Right ventricle myocardium superior (tissue), 1 donor: ENCODE results near the gene WDR90. TPM values are rescaled to one million over a fixed set of nuclear protein-coding genes. Genes with fewer than 3 reads are reported as not detected.

Source experiments
- ATAC-seq: fragments of 200-7000 bp; cut with Tn5 transposase; one replicate; pipeline ENCODE4 v1.9.1; 2020; ENCODE audit warnings: mild to moderate bottlenecking; ENCODE audit not compliant: poor library complexity
- DNase-seq: peaks from one replicate; pipeline ENCODE4 v3.0.0-alpha.2; 2020
- intact Hi-C: fragments of 100-400 bp; cut with DNase I; formaldehyde crosslinking; loops from one replicate; pipeline ENCODE4 v1.11.2; 2022
- long read RNA-seq: library from polyadenylated mRNA; unstranded; transcript quantifications from one replicate; pipeline ENCODE4 v2.0.0, GENCODE V29; 2021
- total RNA-seq: library from RNA; stranded (reverse); fragmentation: NEBNext Ultra II Directional; extraction: Animal tissue kit (Norgen Biotek cat#: 25700); gene quantifications from one replicate; pipeline ENCODE4 v1.2.1, GENCODE V29; 2021
- donor health status: DM: no; HTN: yes; CAD: no; lungs with severe emphysema.

The WDR90 gene
- 10.8 TPM for total RNA-seq
- long read RNA-seq, partial matches to known transcripts: 1 of 2 reads
- long read RNA-seq, other reads (novel, unspliced or antisense): 0 of 2 reads

GRCh38 chr16:648781-649589 lies at the start of gene WDR90:
WDR90 (plus strand) TSS chr16:649365; CDS start chr16:649417, 52 bp downstream.
- intact Hi-C loops: no loop called here
- ATAC-seq: peak; percentile 87
- peak; percentile 97 for DNase-seq

DNA sequence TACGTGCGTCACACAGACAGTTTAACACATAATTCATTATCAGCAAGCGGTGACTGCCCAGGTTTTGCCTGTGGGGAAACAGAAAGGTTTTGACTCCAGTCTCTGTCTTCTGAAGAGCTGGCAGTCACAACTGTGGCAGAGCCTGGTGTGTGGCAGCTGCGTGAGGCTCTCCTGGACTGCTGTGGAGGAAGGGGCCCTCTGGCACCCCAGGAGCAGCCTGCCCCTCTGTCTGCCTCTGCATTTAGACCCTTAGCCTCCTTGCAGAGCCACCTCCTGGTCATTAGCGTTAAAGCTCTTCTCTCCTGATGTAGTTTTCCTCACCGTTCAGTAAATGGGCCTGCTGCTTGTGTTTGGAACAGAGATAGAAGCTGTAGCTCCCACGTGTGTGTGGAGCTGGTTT lies 48.4 kb upstream of the WDR90 start:
- intact Hi-C loops: no loop called here
- ATAC-seq (no peak), DNase-seq (no peak)

DNA sequence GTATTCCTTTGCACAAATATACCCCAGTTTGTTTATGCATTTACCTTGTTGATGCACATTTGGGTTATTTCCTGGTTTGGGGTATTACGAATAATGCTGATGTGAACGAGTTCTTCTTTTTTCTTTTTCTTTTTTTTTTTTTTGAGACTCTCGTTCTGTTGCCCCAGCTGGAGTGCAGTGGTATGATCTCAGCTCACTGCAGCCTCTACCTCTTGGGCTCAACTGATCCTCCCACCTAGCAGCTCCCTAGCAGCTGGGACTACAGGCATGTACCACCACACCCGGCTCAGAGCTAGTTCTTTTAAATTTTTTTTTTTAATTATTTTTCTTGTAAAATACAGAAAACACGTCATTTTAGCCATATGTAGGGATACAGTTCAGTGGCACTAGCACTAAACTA lies 45.2 kb upstream of the WDR90 start:
- no peak for ATAC-seq
- DNase-seq: no peak
- intact Hi-C loops: no loop called here

- intact Hi-C loops: no loop called here
- DNase-seq: no peak
- no peak for ATAC-seq
Measured at GRCh38 chr16:606656-607307, 42.4 kb upstream of the WDR90 start.

DNA sequence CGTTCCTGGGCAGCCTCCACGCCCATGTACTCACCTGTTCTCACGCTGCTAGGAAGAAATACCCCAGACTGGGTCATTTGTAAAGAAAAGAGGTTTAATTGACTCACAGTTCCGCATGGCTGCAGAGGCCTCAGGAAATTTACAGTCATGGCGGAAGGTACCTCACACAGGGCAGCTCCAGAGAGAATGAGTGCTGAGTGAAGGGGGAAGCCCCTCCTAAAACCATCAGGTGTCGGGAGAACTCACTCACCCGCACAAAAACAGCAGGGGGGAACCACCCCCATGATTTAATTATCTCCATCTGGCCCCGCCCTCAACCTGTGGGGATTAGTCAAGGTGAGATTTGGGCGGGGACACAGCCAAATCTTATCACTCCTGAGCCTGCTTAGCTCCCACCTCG lies 41.1 kb upstream of the WDR90 start:
- intact Hi-C loops: no loop called here
- no peak for ATAC-seq
- DNase-seq: no peak

DNA sequence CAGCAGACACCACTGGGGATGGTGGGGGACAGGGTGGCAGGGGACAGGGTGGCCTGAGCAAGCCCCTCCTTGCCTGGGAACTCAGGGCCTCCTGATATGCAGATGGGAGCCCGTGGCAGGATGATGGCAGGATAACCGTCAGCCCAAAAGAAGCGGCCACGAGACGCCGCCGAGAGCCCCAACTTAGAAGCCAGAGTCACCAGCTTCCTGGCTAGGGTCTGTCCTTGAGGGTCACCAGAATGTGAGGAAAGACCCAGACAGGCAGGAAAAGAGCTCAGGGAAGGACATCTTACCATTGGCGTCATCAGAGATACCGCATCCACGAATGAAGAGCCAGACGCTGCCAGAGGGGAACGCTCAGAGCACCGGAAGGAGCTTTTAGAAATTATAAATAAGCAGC lies 39.8 kb upstream of the WDR90 start:
- no peak for ATAC-seq
- intact Hi-C loops: no loop called here
- DNase-seq: no peak

GRCh38 chr16:609984-610383 lies 39.2 kb upstream of the WDR90 start:
- DNase-seq (no peak), ATAC-seq (no peak)
- intact Hi-C loops: no loop called here

- no peak for DNase-seq
- ATAC-seq: peak; percentile 65
- intact Hi-C loops: no loop called here
Measured at GRCh38 chr16:610513-611381, 38.4 kb upstream of the WDR90 start.

GRCh38 chr16:615122-615521 lies 34.0 kb upstream of the WDR90 start:
- ATAC-seq (no peak), DNase-seq (no peak)
- intact Hi-C loops: no loop called here

- DNase-seq (no peak), ATAC-seq (no peak)
- intact Hi-C loops: no loop called here
Measured at GRCh38 chr16:616733-617586, 32.2 kb upstream of the WDR90 start.

DNA sequence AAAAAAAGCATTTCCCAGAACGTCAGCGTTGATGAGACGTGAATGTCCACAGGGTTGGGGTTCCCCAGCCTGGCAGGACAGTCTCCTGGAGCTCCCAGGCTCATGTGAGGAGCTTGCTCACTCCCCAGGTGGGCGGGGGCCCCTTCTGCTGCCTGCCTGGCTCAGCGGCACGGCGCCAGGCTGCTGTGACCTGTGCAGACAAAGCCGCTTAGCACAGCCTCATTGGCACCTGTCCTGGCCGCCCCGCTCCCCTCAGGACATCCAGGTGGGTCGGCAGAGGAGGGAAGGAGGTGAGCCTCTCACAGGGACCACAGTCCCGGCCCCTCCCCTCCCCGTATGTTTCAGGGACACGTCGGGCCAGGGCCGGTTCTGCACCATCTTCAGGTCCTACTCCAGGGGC lies 31.3 kb upstream of the WDR90 start:
- DNase-seq (no peak), ATAC-seq (no peak)
- intact Hi-C loops: no loop called here

DNA sequence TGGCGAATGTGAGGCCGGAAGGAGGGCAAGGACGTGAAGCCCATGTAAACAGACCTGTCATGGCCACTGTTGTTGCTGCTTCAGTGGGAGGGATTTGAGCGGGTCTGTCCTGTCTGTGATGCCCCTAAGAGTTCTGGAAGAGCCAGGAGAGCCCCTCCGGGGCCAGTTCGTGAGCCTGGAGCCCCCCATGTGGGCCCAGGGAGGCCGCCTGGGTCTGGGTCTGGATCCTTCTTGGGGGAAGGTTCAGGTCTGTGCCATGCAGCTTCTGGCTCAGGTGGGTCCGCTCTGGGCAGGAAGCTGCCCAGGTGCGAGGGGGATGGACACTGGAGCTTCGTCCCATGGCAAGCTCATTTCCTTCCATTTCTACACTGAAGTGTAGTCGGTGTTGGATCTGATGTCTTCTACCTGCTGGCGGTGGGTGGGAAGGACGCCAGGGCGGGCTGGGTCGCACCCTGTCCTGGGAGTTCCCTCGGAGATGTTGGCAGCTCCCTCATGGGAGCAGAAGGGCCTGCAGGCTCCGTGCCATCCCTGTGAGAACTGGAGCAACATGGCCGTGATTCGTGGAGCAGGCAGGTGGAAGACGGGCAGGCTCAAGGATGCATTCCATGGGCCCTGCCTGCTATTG lies 29.6 kb upstream of the WDR90 start:
- no peak for DNase-seq
- intact Hi-C loops: no loop called here

GRCh38 chr16:620700-621525 lies 28.3 kb upstream of the WDR90 start:
- intact Hi-C loops: no loop called here
- DNase-seq (no peak), ATAC-seq (no peak)

More for the DNA sequence above, 29.6 kb upstream of the WDR90 start:
- ATAC-seq: no peak

DNA sequence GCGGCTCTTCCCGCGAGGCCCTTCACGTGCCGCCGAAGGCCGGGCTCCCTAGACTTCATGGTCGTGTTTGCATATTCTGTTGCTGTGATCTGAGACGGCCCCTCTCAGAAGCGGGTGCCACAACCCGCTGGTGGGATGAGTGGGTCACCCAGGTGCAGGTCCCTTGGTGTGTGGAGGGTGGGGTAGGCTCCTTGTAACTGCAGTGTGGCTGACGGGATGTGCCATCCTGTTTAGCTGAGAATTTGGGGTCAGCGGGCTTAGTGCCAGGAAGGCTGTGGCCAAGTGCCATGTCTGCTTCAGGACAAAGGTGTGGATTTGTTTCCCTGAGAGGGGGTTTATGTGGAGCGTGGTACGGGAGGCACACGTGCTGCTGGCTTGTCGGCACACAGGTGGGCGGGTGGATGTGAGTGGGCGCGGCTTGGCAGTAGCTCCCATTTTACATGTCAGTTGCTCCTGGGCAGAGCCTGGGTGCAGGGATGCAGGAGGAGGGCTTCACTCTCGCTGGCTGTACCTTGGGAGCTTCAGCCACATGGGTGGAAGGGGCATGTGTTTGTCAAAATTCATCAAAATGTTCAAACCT lies 27.5 kb upstream of the WDR90 start:
- no peak for ATAC-seq

GRCh38 chr16:622920-623280 lies 26.3 kb upstream of the WDR90 start:
- DNase-seq (no peak), ATAC-seq (no peak)
- intact Hi-C loops: no loop called here

More for the DNA sequence above, 27.5 kb upstream of the WDR90 start:
- no peak for DNase-seq
- intact Hi-C loops: no loop called here

GRCh38 chr16:624526-625070 lies 24.6 kb upstream of the WDR90 start:
- ATAC-seq: no peak
- intact Hi-C loops: no loop called here
- DNase-seq: no peak
